HepG2 (cell line): ENCODE data around the gene ANLN. TPM values are rescaled to one million over a fixed set of nuclear protein-coding genes. Genes with fewer than 3 reads are reported as not detected.

Experiments used
- ARNTL ChIP-seq: sonication (generic); formaldehyde crosslinking; IDR thresholded peaks from 2 replicates; pipeline ENCODE4 v1.4.0; 2020; ENCODE audit warnings: mild to moderate bottlenecking, missing genetic modification reagents
- CHCHD3 ChIP-seq: sonication (generic); formaldehyde crosslinking; IDR thresholded peaks from 2 replicates; pipeline ENCODE4 v1.8.0; 2022; ENCODE audit warnings: mild to moderate bottlenecking, missing genetic modification reagents, moderate library complexity
- DMAP1 ChIP-seq: IDR thresholded peaks from 2 replicates; pipeline ENCODE4 v1.6.1; 2016
- FOXA1 ChIP-seq, 2 experiments: fragments of 450-650 bp in 1 of 2; sonication (generic) in 1 of 2; formaldehyde crosslinking in 1 of 2; IDR thresholded peaks; 2 replicates each; pipeline versions ENCODE4 v1.4.0 to v1.6.1; 2016 to 2020; ENCODE audit warnings: missing genetic modification reagents in 1 of 2
- FOXA3 ChIP-seq: IDR thresholded peaks from 2 replicates; pipeline ENCODE4 v1.6.1; 2016; ENCODE audit warnings: missing genetic modification reagents, missing compliant biosample characterization
- MATR3 ChIP-seq: sonication (generic); formaldehyde crosslinking; IDR thresholded peaks from 2 replicates; pipeline ENCODE4 v1.4.0; 2020; ENCODE audit warnings: missing genetic modification reagents
- SPEN ChIP-seq: sonication (generic); formaldehyde crosslinking; IDR thresholded peaks from 2 replicates; pipeline ENCODE4 v1.5.1; 2020; ENCODE audit warnings: low read depth, mild to moderate bottlenecking, missing genetic modification reagents
- TARDBP ChIP-seq: sonication (generic); formaldehyde crosslinking; IDR thresholded peaks from 2 replicates; pipeline ENCODE4 v1.8.0; 2022; ENCODE audit warnings: mild to moderate bottlenecking, missing genetic modification reagents
- XBP1 ChIP-seq: sonication (generic); formaldehyde crosslinking; IDR thresholded peaks from 2 replicates; pipeline ENCODE4 v1.5.0; 2020; ENCODE audit warnings: missing genetic modification reagents
- ZFAT ChIP-seq: sonication (generic); formaldehyde crosslinking; conservative IDR thresholded peaks from 2 replicates; pipeline ENCODE4 v1.8.1; 2023; ENCODE audit warnings: missing genetic modification reagents, inconsistent platforms
- ZNF224 ChIP-seq: sonication (generic); formaldehyde crosslinking; IDR thresholded peaks from 2 replicates; pipeline ENCODE4 v1.5.0; 2020; ENCODE audit warnings: mild to moderate bottlenecking, missing genetic modification reagents
- ZNF232 ChIP-seq: sonication (generic); formaldehyde crosslinking; IDR thresholded peaks from 2 replicates; pipeline ENCODE4 v1.4.0; 2020; ENCODE audit warnings: missing genetic modification reagents, borderline replicate concordance
- ZNF660 ChIP-seq: sonication (generic); formaldehyde crosslinking; IDR thresholded peaks from 2 replicates; pipeline ENCODE4 v1.5.1; 2020; ENCODE audit warnings: mild to moderate bottlenecking, low read depth, missing genetic modification reagents, borderline replicate concordance
- ZNF776 ChIP-seq: sonication (generic); formaldehyde crosslinking; IDR thresholded peaks from 2 replicates; pipeline ENCODE4 v1.4.0; 2020; ENCODE audit warnings: mild to moderate bottlenecking, missing genetic modification reagents
- ZNF777 ChIP-seq: sonication (generic); formaldehyde crosslinking; IDR thresholded peaks from 2 replicates; pipeline ENCODE4 v1.4.0; 2020; ENCODE audit warnings: missing genetic modification reagents
- polyA plus RNA-seq, 8 experiments: library from polyadenylated mRNA; depleted of rRNA in 3 of 8; stranded (reverse) in 7 of 8; unstranded in 1 of 8; fragments of >200 nt; fragmentation: Illumina TruSeq in 4 of 8; extraction: Trizol in 4 of 8; gene quantifications; 2 replicates each; pipeline versions ENCODE4 v1.2.1 to v1.2.3, GENCODE V29; 2011 to 2016; ENCODE audit warnings: low read depth in 4 of 8, missing spikeins in 1 of 8, mixed read lengths in 1 of 8; ENCODE audit not compliant: insufficient read depth in 1 of 8
- total RNA-seq, 5 experiments: library from RNA; depleted of rRNA; stranded (reverse); fragments of >200 nt; fragmentation: Illumina TruSeq; extraction: Trizol; gene quantifications; 2 replicates each; pipeline ENCODE4 v1.2.3, GENCODE V29; 2016; ENCODE audit warnings: low read depth in 1 of 5
- TF ChIP-seq, protein P1 (sequence below): sonication (generic); formaldehyde crosslinking; IDR thresholded peaks from 2 replicates; pipeline ENCODE4 v1.9.0; 2022; ENCODE audit warnings: low read depth, missing genetic modification reagents
- TF ChIP-seq, protein P2 (sequence below): IDR thresholded peaks from 2 replicates; pipeline ENCODE4 v1.6.1; 2016; ENCODE audit warnings: missing compliant biosample characterization, missing genetic modification reagents, borderline replicate concordance
- TF ChIP-seq, protein P3 (sequence below): sonication (generic); formaldehyde crosslinking; IDR thresholded peaks from 2 replicates; pipeline ENCODE4 v1.9.0; 2022; ENCODE audit warnings: missing genetic modification reagents, mild to moderate bottlenecking, borderline replicate concordance
- TF ChIP-seq, protein P4 (sequence below): sonication (generic); formaldehyde crosslinking; IDR thresholded peaks from 2 replicates; pipeline ENCODE4 v1.4.0; 2020; ENCODE audit warnings: missing genetic modification reagents
- TF ChIP-seq, protein P5 (sequence below): IDR thresholded peaks from 2 replicates; pipeline ENCODE4 v1.4.0; 2020; ENCODE audit warnings: mild to moderate bottlenecking, missing genetic modification reagents

Gene ANLN
- total and polyA plus RNA-seq, 2 of the 13 experiments (the other 11 are each of a cell fraction or from before 2014, with no cell fraction given) = 20.0 to 72.0 TPM

DNA sequence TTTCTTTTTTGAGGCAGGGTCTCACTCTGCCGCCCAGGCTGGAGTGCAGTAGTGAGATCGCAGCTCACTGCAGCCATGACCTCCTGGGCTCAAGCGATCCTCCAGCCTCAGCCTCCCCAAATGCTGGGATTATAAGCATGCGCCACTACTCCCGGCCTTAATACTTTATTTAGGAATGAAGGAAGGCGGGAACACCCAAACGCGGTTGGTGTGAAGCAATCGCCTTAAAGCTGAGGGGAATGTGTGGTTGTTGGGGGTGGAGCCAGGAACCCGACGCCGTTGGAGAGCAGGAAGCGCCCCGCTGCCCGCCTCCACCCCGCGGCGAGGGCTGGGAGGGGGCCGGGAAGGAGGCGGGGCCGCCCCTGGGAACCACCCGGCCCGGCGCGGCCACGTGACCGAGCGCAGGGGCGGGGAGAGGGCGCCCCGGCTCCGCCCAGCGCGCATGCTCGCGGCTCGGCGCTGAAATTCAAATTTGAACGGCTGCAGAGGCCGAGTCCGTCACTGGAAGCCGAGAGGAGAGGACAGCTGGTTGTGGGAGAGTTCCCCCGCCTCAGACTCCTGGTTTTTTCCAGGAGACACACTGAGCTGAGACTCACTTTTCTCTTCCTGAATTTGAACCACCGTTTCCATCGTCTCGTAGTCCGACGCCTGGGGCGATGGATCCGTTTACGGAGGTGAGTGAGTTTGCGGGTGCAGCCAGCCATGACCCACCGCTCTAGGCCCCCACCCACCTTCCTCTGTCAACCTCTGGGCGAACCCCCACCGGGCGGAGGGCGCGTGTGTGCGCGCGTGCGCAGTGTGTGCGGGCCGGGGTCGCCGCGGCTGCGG is at the start of gene ANLN (continued):
- no peak for TF ChIP-seq FOXA3
- TF ChIP-seq FOXA1 (IDR thresholded peaks at IDR 0.05) = no peak
- no peak for TF ChIP-seq FOXA1 (CRISPR knock-in tag; IDR thresholded peaks at IDR 0.05)
- no peak for TF ChIP-seq ZFAT (CRISPR knock-in tag)
- TF ChIP-seq ZNF224 (CRISPR knock-in tag) = no peak
- TF ChIP-seq TARDBP = 0 out of 2 replicates have a peak, but pooled peaks have one; percentile 23
- TF ChIP-seq ZNF777 (CRISPR knock-in tag) = peak; percentile 27; the same call in 1 of the 2 replicates
- TF ChIP-seq, protein P1, sequence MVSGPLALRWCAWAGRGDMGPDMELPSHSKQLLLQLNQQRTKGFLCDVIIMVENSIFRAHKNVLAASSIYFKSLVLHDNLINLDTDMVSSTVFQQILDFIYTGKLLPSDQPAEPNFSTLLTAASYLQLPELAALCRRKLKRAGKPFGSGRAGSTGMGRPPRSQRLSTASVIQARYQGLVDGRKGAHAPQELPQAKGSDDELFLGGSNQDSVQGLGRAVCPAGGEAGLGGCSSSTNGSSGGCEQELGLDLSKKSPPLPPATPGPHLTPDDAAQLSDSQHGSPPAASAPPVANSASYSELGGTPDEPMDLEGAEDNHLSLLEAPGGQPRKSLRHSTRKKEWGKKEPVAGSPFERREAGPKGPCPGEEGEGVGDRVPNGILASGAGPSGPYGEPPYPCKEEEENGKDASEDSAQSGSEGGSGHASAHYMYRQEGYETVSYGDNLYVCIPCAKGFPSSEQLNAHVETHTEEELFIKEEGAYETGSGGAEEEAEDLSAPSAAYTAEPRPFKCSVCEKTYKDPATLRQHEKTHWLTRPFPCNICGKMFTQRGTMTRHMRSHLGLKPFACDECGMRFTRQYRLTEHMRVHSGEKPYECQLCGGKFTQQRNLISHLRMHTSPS (CRISPR knock-in tag) = no peak
- TF ChIP-seq DMAP1 (CRISPR knock-in tag) = peak; percentile 81
- TF ChIP-seq SPEN (CRISPR knock-in tag) = peak; percentile 5; the same call in 1 of the 2 replicates
- TF ChIP-seq, protein P2, sequence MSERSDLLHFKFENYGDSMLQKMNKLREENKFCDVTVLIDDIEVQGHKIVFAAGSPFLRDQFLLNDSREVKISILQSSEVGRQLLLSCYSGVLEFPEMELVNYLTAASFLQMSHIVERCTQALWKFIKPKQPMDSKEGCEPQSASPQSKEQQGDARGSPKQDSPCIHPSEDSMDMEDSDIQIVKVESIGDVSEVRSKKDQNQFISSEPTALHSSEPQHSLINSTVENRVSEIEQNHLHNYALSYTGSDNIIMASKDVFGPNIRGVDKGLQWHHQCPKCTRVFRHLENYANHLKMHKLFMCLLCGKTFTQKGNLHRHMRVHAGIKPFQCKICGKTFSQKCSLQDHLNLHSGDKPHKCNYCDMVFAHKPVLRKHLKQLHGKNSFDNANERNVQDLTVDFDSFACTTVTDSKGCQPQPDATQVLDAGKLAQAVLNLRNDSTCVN = no peak
- no peak for TF ChIP-seq CHCHD3 (CRISPR knock-in tag)
- TF ChIP-seq, protein P3, sequence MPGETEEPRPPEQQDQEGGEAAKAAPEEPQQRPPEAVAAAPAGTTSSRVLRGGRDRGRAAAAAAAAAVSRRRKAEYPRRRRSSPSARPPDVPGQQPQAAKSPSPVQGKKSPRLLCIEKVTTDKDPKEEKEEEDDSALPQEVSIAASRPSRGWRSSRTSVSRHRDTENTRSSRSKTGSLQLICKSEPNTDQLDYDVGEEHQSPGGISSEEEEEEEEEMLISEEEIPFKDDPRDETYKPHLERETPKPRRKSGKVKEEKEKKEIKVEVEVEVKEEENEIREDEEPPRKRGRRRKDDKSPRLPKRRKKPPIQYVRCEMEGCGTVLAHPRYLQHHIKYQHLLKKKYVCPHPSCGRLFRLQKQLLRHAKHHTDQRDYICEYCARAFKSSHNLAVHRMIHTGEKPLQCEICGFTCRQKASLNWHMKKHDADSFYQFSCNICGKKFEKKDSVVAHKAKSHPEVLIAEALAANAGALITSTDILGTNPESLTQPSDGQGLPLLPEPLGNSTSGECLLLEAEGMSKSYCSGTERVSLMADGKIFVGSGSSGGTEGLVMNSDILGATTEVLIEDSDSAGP (CRISPR knock-in tag) = peak; percentile 14; the same call in 1 of the 2 replicates
- TF ChIP-seq, protein P4, sequence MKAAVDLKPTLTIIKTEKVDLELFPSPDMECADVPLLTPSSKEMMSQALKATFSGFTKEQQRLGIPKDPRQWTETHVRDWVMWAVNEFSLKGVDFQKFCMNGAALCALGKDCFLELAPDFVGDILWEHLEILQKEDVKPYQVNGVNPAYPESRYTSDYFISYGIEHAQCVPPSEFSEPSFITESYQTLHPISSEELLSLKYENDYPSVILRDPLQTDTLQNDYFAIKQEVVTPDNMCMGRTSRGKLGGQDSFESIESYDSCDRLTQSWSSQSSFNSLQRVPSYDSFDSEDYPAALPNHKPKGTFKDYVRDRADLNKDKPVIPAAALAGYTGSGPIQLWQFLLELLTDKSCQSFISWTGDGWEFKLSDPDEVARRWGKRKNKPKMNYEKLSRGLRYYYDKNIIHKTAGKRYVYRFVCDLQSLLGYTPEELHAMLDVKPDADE (CRISPR knock-in tag) = no peak
- TF ChIP-seq XBP1 (CRISPR knock-in tag) = no peak
- peak; percentile 71 for TF ChIP-seq ARNTL (CRISPR knock-in tag)
- 0 out of 2 replicates have a peak, but pooled peaks have one; percentile 38 for TF ChIP-seq ZNF232
- TF ChIP-seq MATR3 (CRISPR knock-in tag) = no peak
- no peak for TF ChIP-seq ZNF776 (CRISPR knock-in tag)
- TF ChIP-seq, protein P5, sequence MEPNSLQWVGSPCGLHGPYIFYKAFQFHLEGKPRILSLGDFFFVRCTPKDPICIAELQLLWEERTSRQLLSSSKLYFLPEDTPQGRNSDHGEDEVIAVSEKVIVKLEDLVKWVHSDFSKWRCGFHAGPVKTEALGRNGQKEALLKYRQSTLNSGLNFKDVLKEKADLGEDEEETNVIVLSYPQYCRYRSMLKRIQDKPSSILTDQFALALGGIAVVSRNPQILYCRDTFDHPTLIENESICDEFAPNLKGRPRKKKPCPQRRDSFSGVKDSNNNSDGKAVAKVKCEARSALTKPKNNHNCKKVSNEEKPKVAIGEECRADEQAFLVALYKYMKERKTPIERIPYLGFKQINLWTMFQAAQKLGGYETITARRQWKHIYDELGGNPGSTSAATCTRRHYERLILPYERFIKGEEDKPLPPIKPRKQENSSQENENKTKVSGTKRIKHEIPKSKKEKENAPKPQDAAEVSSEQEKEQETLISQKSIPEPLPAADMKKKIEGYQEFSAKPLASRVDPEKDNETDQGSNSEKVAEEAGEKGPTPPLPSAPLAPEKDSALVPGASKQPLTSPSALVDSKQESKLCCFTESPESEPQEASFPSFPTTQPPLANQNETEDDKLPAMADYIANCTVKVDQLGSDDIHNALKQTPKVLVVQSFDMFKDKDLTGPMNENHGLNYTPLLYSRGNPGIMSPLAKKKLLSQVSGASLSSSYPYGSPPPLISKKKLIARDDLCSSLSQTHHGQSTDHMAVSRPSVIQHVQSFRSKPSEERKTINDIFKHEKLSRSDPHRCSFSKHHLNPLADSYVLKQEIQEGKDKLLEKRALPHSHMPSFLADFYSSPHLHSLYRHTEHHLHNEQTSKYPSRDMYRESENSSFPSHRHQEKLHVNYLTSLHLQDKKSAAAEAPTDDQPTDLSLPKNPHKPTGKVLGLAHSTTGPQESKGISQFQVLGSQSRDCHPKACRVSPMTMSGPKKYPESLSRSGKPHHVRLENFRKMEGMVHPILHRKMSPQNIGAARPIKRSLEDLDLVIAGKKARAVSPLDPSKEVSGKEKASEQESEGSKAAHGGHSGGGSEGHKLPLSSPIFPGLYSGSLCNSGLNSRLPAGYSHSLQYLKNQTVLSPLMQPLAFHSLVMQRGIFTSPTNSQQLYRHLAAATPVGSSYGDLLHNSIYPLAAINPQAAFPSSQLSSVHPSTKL = no peak
- no peak for TF ChIP-seq ZNF660 (CRISPR knock-in tag)
